Measurements from ENCODE around the gene ROR2.

ROR2 gene

DNA sequence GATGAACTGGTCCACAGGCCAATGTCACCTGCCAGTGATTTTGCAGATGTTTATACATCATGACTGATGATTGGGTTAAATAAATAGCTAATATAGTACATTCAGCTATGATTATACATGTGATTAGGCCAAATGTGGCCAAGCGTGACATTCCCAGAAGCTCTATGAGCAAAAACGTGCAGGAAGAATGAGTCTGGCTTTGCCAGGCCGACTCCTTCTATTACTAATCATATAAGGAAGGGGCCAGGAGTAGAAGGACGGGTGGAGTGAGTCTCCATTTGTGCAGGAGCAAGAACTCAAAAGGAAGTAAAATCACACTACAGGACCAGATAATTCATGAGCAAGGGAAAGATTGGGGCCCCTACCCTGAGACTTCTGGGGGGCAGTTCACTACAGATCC, 178.2 kb downstream of the ROR2 start:
- DNase-seq (ENCODE audit: low read depth in 2 of 2), result no peak

DNA sequence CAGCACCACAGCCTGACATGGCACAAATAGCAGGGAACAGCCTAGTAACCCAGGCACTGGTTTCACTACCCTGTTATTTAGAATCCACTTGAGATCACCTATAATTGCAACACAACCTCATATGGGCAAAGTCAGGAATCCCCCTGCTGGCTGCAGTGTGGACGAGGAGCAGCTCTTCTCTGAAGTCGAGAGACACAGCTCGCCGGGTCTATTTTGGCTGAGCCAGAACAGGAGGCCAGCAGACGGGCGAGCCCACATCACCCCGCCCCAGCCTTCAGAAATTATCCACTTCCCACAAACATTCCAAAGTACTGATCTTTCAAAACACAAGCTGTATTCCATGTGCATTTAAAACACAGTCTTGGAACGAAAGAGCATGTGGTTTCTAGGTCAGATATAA, 179.0 kb downstream of the ROR2 start:
- DNase-seq (ENCODE audit: low read depth in 2 of 2), result no peak

DNA sequence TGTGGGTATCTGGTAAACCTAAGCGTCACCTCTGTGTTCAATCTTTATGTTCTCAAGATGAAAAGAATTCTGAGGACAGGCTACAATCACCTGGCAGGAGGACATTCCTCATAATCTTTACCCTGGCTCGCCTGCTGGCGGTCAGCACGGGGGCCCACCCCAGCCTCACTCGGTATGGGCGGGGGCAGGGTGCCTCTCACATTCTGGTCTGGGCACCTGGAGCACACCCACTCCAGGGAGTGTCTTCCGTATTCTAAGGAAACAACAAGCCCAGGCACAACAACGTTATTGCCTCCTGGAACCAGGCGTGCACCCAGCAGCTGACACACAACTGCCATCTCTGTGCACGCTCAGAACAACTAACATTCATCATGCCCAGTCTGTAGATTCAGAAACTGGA, 179.8 kb downstream of the ROR2 start:
- DNase-seq (ENCODE audit: low read depth in 2 of 2), result no peak

DNA sequence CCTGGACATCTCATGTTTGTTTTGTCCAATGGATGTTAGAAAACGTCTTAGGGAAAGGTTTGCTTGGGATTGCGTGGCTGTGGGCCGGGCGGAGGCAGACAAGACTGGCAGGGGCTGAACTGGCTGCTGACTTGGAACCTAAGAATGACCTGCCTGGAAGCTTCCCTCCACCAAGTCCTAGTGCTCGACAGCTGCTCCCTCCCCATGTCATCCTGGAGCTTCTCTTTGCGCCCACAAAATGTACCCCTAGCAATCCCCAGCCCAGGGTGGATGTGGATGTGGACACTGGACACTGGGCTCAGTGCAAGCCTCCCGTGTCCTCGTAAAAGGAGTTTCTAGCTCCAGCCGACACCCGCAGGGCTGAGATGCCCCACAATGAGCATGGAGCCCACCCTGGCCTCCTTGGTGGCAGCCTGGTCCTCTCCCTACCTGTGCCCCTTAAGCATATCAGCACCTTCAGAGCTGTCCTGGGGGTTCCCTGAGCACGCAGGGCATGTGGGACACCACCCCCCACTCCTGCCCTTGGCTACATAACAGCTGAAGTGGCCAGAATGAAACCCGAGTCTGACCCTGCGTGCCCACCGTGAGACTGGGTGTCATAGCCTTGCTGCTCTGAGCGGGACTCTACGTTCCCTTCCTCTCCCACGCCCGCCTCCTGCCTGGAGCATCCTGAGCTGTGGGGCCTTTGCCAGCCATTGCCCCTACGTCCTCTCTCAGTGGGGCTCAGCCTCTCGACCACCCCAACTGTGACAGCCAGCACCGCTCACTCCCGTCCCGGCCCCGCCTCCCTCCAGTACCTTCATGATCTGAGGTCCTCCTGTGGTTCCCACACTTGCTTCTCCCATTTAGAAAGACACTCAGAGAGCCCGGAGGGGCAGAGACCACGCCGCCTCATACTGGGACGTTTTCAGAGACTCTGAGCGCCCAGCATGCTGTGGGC, 180.8 kb downstream of the ROR2 start:
- DNase-seq (ENCODE audit: low read depth in 2 of 2), result no peak

DNA sequence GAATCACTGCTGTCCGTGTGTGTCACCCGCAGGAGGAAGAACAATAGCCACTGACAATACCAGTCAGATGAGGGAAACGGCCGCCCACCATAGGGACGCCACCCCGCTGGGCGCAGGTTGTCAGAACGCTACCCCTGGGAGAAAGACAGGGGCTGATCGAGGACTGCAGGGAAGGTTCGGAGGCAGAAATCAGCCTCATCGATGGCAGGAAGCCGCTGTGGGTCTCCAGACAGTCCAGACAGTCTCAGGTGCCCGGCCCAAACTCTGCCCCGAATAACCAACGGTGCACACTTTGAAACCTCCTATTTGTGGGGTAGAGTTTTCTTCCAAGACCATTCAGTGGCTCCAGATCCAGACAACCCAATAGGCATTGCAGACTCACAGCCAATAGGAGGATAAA, 181.5 kb downstream of the ROR2 start:
- no peak for DNase-seq (ENCODE audit: low read depth in 2 of 2)

DNA sequence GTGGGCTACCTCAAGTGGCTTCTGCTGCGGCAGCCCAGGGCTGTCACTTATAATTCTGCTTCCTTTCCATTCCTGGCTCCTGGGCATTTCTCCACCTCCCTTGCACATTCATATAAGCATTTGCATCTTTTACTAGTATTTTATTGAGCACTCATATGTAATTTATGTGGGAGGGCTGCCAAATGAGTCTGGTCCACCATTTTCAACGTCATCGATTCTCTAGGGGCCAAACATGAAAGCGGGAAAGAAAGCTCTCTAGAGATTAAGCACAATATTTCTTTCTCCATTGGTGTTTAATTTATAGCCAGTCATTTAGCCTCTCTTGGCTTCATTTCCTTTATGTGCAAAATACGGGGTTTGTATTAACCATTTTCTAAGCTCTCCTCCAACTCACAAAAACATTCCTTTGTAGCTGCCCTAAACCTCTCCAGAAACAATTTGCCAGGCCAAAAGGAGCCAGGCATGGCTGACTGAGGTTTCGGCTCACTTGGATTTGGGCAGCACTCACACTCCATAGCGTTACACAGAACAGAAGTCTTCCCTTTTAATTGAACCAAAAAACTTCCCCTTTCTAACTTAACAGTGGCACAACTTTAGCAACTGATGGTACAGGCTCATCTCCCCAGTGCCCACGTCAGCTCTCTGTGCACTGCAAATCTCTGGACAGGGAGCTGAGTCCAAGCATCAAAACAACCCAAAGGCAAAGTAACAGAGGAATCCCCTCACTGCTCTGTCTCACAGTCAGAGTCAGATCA, 183.5 kb downstream of the ROR2 start:
- no peak for DNase-seq (ENCODE audit: low read depth in 2 of 2)

DNA sequence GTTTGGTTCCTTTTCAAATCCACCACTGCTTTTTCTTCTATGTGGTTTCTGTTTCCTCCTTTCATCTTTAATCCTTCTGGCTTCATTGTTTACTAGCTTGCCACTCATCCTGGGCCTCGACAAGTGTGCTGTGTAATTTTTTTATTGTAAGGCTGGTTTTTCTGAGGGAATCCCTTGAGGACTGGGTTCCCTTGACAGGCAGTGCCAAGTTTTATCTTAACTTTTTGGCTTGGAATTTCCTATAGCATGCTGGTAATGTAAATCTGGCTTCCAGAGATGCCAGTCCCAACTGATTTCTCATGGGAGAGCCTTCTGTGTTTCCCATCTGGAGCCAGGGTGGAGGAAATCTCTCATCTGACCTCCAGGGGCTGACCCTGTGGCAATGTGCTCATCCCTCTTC, 184.7 kb downstream of the ROR2 start:
- no peak for DNase-seq (ENCODE audit: low read depth in 2 of 2)

DNA sequence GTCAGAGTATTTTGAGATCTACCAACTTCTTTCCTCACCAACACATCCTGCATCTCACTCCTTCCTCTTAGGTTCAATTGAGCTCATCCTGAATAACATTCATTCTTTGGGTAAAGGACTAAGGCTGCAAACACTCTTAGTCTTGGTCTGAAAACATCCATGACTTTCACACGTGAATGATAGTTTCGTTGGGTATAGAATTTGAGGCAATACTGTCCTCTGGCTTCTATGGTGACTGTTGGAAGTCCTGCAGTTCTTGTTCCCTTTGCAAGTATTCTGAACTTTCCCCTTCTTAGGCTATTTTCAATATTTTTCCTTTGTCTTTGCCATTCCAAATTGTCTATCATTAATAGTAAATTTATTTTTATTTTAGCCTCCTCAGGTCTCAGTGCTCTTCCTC, 185.4 kb downstream of the ROR2 start:
- DNase-seq (ENCODE audit: low read depth in 2 of 2), result no peak

DNA sequence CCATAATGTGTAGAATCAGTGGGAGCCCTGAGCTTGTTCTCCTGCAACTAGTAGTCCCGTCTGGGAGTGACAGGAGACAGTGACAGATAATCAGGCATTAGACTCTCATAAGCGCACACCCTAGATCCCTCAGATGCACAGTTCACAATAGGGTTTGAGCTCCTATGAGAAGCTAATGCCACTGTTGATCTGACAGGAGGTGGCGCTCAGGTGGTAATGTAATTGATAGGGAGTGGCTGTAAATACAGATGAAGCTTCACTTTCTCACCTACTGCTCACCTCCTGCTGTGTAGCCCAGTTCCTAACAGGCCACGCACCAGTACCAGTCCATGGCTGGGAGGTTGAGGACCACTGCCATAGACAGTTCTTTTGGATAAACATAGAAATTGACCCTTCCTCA, 188.7 kb downstream of the ROR2 start:
- no peak for DNase-seq (ENCODE audit: low read depth in 2 of 2)

DNA sequence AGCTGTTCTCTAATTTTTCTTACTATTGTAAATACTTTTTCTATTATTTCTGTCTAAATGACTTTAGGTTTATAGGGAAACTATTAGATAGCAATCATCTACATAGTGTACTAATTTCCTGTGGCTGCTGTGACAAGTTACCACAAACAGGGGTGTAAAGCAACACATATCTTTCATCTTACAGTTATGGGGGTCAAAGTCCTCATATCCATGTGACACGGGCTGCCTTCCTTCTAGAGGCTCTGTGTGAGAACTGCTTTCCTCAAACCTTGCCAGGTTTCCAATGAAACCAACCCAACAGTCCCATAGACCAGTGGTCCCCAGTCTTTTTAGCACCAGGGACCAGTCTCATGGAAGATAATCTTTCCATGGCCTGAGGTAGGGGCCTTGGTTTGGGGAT, 189.1 kb downstream of the ROR2 start:
- no peak for DNase-seq (ENCODE audit: low read depth in 2 of 2)

DNA sequence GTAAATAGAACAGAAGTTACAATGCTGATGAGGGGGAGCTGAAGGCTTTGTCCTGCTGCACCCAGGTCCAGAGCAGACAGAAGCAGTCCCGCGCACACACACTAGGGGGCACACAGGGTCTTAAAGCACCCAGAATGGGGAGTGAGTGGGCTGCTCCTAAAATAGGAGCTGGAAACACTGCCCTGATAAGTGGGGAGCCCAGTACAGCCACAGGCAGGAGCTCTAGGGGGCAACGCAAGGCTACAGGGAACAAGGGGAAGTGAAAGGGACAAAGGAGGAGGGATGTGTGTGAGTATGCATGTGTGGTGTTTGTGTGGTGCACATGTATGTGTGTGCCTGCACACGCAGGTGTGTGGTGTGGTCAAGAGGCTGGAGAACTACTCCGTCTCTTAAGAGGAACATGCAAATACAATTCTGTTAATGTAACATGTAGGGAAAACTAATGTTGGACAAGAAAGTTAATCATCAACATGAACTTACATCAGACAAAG, 191.5 kb downstream of the ROR2 start:
- peak; percentile 21 to 27 for DNase-seq (ENCODE audit: low read depth in 2 of 2)

DNA sequence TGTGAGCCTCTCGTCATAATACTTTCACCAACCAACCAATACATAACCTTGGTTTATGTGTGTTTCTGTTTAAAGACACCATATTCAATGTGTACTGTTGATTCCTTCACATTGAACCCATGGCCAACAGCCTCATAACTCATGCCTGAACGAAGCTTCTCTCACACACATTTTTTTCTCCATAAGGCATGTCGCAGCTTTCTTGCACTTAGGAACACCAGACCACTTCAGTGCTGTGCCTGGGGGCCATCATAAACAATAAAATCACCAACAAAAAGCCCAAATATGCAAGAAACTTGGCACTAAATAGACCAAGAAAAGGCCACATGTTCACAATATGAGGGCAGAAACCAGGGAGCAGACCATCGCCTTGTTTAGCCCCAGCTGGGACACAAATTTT, 192.2 kb downstream of the ROR2 start:
- no peak for DNase-seq (ENCODE audit: low read depth in 2 of 2)

DNA sequence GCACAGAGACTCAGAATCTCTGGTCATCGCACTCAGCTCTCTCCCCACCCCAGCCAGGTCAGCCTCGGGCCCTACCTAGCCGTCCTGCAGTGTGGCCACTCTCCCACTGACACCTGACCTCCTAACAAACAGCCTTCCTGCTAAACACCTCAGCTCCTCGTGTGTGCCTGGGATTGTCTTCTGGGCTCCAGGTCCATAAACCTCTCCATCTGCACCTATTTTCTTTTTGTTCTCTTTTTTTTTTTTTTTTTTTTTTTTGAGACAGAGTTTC, 193.6 kb downstream of the ROR2 start:
- DNase-seq (ENCODE audit: low read depth in 2 of 2), result no peak

DNA sequence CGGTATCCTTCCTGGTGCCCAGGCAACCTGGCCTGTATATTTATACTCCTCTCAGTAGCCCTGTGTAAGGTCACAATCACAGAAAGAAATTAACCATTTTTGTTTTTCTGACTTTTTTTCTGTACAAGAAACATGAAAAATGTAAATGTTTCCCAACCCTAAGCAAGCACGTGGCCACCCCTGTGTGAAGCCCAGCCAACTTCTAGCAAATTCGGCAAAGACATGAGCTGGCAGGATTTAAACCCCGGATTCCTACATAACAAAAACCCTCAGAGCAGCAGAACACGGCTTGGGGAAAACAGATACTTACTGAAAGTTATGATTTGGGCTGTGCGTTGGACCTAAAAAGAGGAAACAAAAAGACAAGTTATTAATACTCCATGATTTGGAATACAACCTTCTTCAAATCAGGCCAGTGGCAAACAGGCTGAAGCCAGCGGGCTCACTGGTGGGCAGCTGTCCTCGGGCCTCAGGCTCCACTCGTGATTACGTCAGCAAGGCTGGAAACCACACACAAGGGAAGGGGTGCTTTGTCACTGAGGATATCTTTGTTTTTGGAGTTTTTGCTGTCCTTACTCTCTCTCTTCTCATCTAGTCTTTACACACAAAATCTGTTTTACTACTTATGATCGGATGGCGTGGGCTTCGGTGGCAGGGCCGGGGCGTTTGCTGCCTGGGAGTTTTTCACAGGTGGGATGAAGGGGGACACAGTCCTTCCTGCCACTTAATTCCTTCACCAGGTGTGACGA, 194.1 kb downstream of the ROR2 start:
- no peak for DNase-seq (ENCODE audit: low read depth in 2 of 2)

DNA sequence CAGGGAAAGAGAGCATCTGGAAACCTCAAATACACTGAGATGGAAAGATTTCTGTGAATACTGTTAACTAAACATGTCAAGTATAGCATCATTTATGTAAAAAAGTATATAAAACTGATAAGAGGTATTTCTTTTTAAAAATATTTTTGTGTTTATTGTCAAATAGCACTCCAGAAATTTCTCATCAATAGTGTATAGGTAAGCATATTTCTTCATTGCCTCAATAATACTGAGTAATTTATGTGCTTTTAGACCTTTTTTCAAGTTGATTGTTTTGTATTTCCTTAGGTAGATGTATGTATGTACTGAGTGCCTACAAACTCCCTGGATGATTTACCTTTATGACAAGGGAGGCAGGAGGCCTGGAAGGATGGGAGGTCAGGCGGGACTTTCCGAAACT, 196.3 kb downstream of the ROR2 start:
- no peak for DNase-seq (ENCODE audit: low read depth in 2 of 2)

DNA sequence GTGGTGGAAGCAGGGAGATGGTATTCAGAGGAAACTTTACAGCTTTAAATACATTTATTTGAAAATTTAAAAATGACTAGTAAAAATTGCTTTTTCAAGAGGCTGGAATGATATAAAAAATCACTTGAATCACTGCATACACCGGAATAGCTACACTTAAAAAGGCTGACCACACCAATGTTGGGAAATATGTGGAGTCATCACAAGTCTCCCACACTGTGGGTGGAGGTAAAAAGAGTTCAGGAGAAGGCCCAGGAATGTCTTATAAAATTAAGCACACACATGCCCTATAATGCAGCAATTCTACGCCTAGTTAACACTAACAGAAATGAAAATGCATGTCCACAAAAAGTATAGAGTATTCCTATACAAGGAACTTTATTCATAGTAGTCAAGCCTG, 198.1 kb downstream of the ROR2 start:
- no peak for DNase-seq (ENCODE audit: low read depth in 2 of 2)

DNA sequence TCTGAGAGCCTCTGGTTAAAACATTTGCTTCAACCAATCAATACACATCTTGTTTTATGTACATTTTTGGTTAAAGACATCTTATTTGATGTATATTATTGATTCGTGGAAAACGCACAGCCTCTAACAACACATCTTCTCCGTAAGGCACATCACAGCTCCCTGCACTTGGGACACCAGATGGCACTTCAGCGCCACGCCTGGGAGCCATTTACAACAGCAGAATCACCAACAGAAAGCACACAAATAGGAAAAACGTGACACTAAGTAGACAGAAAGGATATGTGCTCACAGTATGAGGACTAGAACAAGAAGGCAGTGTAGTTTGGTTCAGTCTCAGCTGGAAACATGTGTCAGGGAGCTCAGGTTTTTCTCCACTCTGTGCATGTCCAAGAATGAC, 199.7 kb downstream of the ROR2 start:
- no peak for DNase-seq (ENCODE audit: low read depth in 2 of 2)

DNA sequence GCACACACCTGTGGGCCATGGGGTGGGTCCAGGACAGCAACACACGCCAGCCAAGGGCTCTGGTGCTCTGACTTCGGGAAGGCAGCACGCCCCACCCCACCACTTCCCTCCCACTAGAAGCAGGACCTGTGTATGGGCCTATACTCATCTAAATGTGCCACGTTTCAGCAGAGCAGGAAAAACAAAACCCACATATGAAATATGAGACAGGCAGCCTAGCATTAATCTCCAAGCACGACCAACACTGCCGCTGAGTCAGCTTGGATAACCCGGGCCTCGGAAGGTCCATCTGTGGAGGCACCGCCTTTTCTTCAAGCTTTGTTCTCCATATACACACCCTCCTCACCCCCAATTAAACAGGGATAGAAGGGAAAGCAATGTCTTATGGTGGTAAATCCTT, 203.1 kb downstream of the ROR2 start:
- DNase-seq (ENCODE audit: low read depth in 2 of 2), result no peak

DNA sequence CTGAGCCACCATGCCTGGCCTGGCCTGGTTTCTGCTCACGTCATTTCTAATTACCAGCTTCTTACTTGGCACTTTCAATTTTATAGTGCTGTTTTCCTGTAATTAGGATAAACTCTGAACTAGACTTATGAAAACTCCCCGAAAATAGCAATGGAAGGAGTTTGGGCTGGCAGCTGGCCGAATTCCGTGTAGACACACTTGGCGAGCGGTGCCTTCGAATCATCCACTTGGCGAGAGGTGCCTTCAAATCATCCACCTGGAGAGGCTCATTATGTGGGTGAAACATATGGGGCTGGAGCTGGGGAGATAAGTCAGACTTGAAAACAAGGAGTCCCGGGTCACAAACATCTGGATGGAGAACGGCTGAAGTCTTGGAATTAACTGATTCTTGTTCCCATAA, 203.7 kb downstream of the ROR2 start:
- no peak for DNase-seq (ENCODE audit: low read depth in 2 of 2)

DNA sequence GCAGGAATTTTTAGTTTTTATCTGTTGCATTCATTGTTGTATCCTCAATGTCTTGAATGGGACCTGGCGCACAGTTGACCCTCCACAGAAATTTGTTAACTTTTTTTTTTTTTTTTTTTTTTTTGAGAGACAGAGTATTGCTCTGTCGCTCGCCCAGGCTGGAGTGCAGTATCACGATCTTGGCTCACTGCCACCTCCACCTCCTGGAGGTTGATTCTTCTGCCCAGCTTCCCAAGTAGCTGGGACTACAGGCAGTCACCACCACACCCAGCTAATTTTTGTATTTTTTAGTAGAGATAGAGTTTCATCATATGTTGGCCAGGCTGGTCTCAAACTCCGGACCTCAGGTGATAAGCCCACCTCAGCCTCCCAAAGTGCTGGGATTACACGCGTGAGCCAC, 205.9 kb downstream of the ROR2 start:
- no peak for DNase-seq (ENCODE audit: low read depth in 2 of 2)

DNA sequence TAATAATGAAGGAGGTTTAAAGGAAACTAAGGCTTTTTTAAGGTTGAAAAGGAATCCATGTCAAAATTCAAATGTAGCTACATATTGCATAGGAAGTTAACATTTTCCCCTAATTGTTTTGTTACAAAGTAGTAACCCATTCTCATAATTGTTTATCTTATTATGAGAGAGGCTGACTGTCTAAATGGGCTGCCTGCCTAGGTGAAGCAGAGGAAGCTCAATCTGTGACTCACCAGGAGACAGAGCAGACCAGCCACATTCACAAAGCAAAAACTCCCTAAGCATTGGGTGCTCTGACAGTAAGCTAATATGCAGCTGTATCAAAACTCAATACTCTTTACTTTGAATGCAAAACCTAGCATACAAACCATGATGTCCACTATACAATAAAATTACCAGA, 208.5 kb downstream of the ROR2 start:
- DNase-seq (ENCODE audit: low read depth in 2 of 2), result no peak

DNA sequence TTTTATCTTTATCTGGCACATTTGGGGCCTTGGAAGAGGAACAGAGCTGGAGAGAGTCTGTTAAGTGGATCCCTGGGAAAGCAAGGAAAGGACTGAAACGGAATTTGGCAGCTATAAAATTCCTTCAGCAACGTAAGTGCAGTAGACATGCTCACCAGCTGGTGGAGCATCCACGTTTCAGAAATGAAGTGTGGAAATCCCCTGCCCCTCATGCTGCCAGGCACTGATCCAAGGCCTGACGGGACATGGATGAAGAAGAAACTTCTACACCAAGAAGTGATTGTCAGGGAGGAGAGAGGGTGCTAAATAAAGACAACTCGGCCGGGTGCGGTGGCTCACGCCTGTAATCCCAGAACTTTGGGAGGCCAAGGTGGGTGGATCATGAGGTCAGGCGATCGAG, 209.3 kb downstream of the ROR2 start:
- DNase-seq (ENCODE audit: low read depth in 2 of 2), result no peak
